AG10803 (cell line): ENCODE results near the gene SLC19A2.

Experiments
- DNase-seq: peaks from one replicate; pipeline ENCODE4 v3.0.0; 2010; ENCODE audit warnings: low read depth
- H3K4me3 ChIP-seq: 2 replicates; pipeline ENCODE4 v1.5.1; 2011; ENCODE audit warnings: mild to moderate bottlenecking, low read length, control low read depth
- TF ChIP-seq, protein P1 (sequence below): conservative IDR thresholded peaks from 2 replicates; pipeline ENCODE4 v1.5.1; 2011; ENCODE audit warnings: mild to moderate bottlenecking, low read length, control low read depth, inconsistent platforms

Gene SLC19A2

DNA sequence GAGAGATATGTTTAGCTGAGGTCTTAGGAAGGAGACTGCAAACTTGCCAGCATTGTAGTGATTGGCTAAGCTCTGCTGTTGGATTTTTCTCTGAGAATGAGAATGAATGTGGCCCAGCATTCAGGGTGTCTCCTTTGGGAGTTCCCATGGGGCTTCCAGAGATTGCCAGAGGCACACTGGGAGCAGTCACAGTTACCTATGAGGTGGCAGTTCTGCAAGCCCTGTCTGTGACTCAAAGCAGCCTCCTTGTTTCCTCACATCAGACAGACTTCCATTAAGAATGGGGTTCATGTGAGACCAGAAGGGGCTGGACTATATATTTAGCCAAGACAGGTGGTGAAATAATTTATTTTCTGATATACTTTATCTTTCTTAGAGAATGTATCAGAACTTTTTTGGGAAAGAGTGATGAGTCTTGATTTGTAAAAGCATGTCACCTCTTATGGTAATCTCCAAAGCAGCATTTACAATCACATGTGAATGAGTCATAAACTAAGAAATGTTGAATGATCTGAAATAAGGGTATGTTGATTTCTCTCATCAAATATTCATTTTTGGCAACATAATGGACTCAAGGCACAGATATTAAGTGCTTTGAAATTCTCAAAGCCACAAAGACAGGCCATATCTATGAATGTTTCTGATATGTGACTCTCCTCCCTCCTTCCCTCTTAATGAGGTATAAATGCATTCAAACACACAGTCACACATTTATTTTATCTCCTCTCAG is 9.5 kb upstream of the SLC19A2 start:
- TF ChIP-seq, protein P1, sequence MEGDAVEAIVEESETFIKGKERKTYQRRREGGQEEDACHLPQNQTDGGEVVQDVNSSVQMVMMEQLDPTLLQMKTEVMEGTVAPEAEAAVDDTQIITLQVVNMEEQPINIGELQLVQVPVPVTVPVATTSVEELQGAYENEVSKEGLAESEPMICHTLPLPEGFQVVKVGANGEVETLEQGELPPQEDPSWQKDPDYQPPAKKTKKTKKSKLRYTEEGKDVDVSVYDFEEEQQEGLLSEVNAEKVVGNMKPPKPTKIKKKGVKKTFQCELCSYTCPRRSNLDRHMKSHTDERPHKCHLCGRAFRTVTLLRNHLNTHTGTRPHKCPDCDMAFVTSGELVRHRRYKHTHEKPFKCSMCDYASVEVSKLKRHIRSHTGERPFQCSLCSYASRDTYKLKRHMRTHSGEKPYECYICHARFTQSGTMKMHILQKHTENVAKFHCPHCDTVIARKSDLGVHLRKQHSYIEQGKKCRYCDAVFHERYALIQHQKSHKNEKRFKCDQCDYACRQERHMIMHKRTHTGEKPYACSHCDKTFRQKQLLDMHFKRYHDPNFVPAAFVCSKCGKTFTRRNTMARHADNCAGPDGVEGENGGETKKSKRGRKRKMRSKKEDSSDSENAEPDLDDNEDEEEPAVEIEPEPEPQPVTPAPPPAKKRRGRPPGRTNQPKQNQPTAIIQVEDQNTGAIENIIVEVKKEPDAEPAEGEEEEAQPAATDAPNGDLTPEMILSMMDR: no peak
- H3K4me3 ChIP-seq: no peak overlapping the region
- no peak for DNase-seq

DNA sequence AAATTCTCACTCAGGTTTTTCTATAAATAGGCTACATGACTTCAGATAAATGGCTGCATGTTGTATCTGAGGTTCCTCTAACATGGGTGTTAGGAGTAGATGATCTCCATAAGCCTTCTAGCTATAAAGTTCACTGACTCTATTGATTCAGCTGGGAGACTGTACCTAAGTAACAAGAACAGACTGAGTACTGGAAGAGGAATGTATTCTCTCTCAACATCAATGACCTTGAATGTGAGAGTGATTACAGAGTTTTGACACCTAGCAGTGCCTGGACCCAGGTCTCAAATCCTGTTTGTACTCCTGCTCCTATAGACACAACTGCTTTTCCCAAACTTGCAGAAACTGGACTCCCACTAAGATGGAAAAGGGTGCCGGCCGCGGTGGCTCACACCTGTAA is 8.6 kb upstream of the SLC19A2 start:
- TF ChIP-seq, protein P1: no peak
- H3K4me3 ChIP-seq: no peak overlapping the region

DNA sequence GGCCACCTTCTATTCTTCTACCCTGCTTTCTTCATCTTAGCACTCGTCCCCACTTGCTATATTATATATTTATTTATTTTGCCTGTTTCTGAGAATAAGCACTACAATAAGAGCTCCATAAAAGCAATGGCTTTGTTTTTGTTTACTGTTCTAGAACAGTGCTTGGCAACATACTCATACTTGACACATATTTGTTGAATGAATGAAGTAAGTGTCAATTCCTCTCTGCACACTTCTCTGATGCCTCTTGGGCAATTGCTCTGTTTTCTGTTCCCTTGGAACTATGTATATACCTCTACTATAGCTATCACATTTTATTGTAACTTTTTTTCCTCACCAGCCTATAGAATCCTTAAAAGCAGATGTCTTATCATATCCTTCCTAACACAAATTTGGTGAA is 7.5 kb upstream of the SLC19A2 start:
- TF ChIP-seq, protein P1: no peak
- H3K4me3 ChIP-seq: no peak overlapping the region
- DNase-seq: no peak

More for the DNA sequence above, 8.6 kb upstream of the SLC19A2 start:
- no peak for DNase-seq

DNA sequence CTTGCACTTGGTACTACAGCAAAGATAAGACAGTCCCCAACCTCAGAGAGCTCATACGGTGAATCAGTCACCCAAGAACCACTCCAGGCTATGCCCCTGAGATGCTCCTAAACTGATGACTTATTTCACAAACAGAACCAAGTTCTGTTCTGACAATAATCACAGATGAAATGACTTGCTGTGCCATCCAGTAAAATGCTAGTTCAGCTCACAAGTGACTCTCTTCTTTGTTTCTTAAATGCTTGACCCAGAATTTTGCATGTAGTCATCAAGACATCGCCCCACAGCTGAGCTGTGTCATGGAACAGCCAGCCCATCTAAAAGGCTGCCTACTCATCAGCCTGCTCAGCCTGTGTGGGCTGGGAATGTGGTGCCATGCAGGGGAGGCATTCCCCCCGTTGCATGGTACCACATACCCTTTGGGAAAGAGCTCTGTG is 6.1 kb upstream of the SLC19A2 start:
- DNase-seq: no peak
- TF ChIP-seq, protein P1: no peak
- no peak overlapping the region for H3K4me3 ChIP-seq

DNA sequence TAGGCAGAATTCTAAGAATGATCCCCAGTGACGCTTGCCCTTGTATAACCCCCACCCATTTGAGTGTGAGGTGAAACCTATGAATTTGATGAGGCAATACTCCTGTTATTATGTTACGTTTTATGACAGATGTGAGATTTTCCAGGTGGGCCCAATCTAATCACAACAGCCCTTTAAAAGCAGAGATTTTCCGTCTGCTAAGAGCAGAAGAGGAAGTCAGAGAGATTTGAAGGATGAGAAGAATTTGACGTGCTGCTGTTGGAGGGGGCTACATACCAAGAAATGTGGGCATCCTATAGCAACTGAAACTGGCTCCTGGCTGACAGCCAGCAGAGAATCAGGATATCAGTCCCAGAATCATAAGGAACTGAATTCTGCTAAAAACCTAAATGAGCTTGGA is 2.4 kb upstream of the SLC19A2 start:
- TF ChIP-seq, protein P1: no peak
- H3K4me3 ChIP-seq: no peak overlapping the region
- no peak for DNase-seq

DNA sequence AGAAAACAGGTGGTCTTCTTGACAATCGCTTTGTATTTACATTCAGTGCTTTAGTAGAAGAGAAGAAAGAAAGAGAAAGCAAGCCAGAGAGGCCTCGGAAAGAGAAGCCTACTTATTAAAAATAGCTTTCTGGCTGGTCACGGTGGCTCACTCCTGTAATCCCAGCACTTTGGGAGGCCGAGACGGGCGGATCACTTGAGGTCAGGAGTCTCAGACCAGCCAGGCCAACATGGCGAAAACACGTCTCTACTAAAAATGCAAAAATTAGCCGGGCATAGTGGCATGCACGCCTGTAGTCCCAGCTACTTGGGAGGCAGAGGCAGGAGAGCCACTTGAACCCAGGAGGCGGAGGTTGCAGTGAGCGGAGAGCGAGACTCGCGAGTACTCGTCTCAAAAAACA is 1.8 kb upstream of the SLC19A2 start:
- TF ChIP-seq, protein P1: no peak
- no peak overlapping the region for H3K4me3 ChIP-seq
- DNase-seq: no peak

DNA sequence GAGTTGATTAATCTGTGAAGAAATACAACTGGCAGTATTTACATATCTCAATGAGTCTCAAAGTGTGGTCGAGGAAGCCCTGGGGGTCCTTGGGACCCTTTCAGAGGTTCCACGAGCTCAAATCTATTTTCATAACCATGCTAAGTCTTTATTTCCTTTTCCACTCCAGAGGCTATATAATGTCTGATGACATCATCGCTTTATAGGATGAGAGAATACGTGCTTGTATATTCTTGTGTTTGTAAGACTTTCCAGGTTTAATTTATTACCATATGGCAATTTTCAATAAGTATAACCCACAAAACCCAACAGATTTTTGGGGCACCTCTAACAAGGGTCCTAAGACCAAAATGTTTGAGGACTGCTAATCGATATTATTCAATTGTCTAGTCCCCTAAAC is 1.4 kb upstream of the SLC19A2 start:
- TF ChIP-seq, protein P1: no peak
- no peak overlapping the region; the same call in 1 of the 2 replicates for H3K4me3 ChIP-seq
- no peak for DNase-seq
